Measurements from ENCODE around the gene DIRAS3. TPM values are rescaled to one million over a fixed set of nuclear protein-coding genes. Genes with fewer than 3 reads are reported as not detected.

Gene DIRAS3
- total and polyA plus RNA-seq, 2 of the 8 experiments (the other 6 are each of a cell fraction or from before 2014, with no cell fraction given): 0.11 TPM; not detected in 1

DNA sequence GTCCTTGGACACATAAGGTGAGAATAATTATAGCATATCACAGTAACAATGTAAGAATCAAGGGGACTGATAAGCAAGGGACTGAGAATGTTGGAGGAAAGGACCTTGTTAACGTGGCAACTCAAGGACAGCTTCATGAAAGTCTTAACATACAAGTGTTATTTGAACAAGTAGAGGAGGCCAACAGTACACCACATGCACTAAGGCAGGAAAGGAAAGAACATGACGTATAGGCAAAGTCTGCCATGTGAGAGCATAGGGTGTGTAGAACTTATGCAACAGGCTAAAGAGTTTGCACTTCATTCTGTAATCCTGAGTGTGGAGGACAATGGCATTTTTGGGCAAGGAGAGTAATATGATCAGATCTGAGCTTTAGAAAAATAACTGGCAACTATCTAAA, 33.3 kb upstream of the DIRAS3 start:
- Histone ChIP-seq H3K9ac (replicated peaks in 1 of 4; ENCODE audit: extremely low read depth in 1 of 4, low read depth in 3 of 4, low read length in 3 of 4) (no peak overlapping the region), H3K4ac (replicated peaks; ENCODE audit: insufficient read length, low read depth, low read length) (no peak overlapping the region), H2BK20ac (ENCODE audit: low read length) (no peak overlapping the region), H3K36me3 (ENCODE audit: control insufficient read depth in 2 of 4, insufficient read depth in 4 of 4, low read length in 3 of 4) (no peaks in the 10 kb centered on the region), H3K79me1 (ENCODE audit: low read depth, low read length) (no peaks in the 10 kb centered on the region), H3K4me1 (replicated peaks in 1 of 4; ENCODE audit: control insufficient read depth in 3 of 4, insufficient read depth in 4 of 4, low read length in 3 of 4) (no peaks in the 10 kb centered on the region), H3K23me2 (ENCODE audit: low read depth, low read length) (no peaks in the 10 kb centered on the region), H2BK15ac (ENCODE audit: low read length) (no peak overlapping the region), H3K4me2 (ENCODE audit: insufficient read depth in 1 of 2, low read depth in 2 of 2, low read length in 2 of 2) (no peak overlapping the region), H3K27ac (ENCODE audit: low read depth, low read length) (no peak overlapping the region), H4K8ac (ENCODE audit: extremely low read depth, insufficient read depth, low read length) (no peak overlapping the region), H3K79me2 (ENCODE audit: control insufficient read depth in 1 of 2, insufficient read depth in 2 of 2, low read length in 2 of 2) (no peaks in the 10 kb centered on the region), H3K14ac (ENCODE audit: insufficient read length) (no peak overlapping the region), H3K56ac (replicated peaks; ENCODE audit: insufficient read length, low read depth, low read length) (no peak overlapping the region), H2AFZ (ENCODE audit: low read length) (no peak overlapping the region), H3K23ac (ENCODE audit: insufficient read length) (no peak overlapping the region), H3K27me3 (replicated peaks in 1 of 4; ENCODE audit: control insufficient read depth in 3 of 4, extremely low read depth in 1 of 4, insufficient read depth in 3 of 4, low read length in 3 of 4) (no peaks in the 10 kb centered on the region), H2AK5ac (ENCODE audit: low read depth, low read length) (no peak overlapping the region), H2BK12ac (ENCODE audit: low read depth, low read length) (no peak overlapping the region), H2BK120ac (replicated peaks; ENCODE audit: low read depth, low read length) (no peak overlapping the region), H4K91ac (replicated peaks; ENCODE audit: insufficient read length, low read length) (no peak overlapping the region), H2BK5ac (ENCODE audit: low read depth, low read length) (no peak overlapping the region), H3K9me3 (ENCODE audit: insufficient read depth in 2 of 2, low read depth in 1 of 2, low read length in 1 of 2) (no peaks in the 10 kb centered on the region), H4K5ac (ENCODE audit: insufficient read length, low read depth, low read length) (no peak overlapping the region), H3K4me3 (ENCODE audit: extremely low read depth in 1 of 4, insufficient read depth in 2 of 4, low read depth in 3 of 4, low read length in 4 of 4) (no peak overlapping the region), H4K20me1 (replicated peaks in 1 of 2; ENCODE audit: control insufficient read depth in 1 of 2, insufficient read depth in 2 of 2, low read length in 2 of 2) (no peaks in the 10 kb centered on the region), H3K18ac (ENCODE audit: extremely low read depth, low read length) (no peak overlapping the region)
- POLR2A ChIA-PET (ENCODE audit: partially characterized antibody): no interaction called here
- WGBS, 2 experiments (ENCODE audit: extremely low coverage in 1 of 2, insufficient coverage in 1 of 2, insufficient read length in 1 of 2, insufficient replicate concordance in 2 of 2, low coverage in 1 of 2, low lambda C conversion rate in 2 of 2, missing lambda C conversion rate in 1 of 2): 43% methylated on average over 2 of the region's 2 CpGs; no CpG with 5 or more reads in 1 of the 2 experiments
- DNase-seq (ENCODE audit: low read depth in 1 of 2, low spot score in 2 of 2) (no peak), FAIRE-seq (no peak)
- CTCF ChIA-PET (ENCODE audit: partially characterized antibody): interaction anchor here (1.5 kb wide), 1 partner anchor 37 kb away, joined by 3 read pairs; no protein-coding TSS in a partner anchor
- TF ChIP-seq HDAC6 (IDR thresholded peaks at IDR 0.05; ENCODE audit: low read depth, low read length) (no peak), RXRA (IDR thresholded peaks at IDR 0.05; ENCODE audit: insufficient read depth, low read depth, low read length) (no peak), POLR2A (IDR thresholded peaks at IDR 0.05; ENCODE audit: control extremely low read depth in 1 of 2, low read depth in 2 of 2, low read length in 2 of 2) (no peak), SAP30 (IDR thresholded peaks at IDR 0.05; ENCODE audit: insufficient read depth, insufficient replicate concordance, low read length) (no peak), SIN3A (conservative IDR thresholded peaks at IDR 0.05 in 1 of 2, IDR thresholded peaks at IDR 0.05 in 1 of 2; ENCODE audit: low read depth in 1 of 2, low read length in 2 of 2) (no peak), EP300 (IDR thresholded peaks at IDR 0.05; ENCODE audit: borderline replicate concordance in 1 of 2, low read depth in 2 of 2, low read length in 2 of 2) (no peak), CBX8 (IDR thresholded peaks at IDR 0.05; ENCODE audit: borderline replicate concordance, low read depth, low read length) (no peak), TAF1 (IDR thresholded peaks at IDR 0.05; ENCODE audit: low read depth, low read length) (no peak), KDM5A (IDR thresholded peaks at IDR 0.05; ENCODE audit: low read length) (no peak), SUZ12 (IDR thresholded peaks at IDR 0.05; ENCODE audit: low read length) (no peak), CHD2 (IDR thresholded peaks at IDR 0.05; ENCODE audit: low read length) (no peak), KDM4A (IDR thresholded peaks at IDR 0.05; ENCODE audit: low read depth, low read length, severe bottlenecking) (no peak)

Data from H1 (cell line).